ENCODE measurements around the gene ITIH1. TPM values are rescaled to one million over a fixed set of nuclear protein-coding genes. Genes with fewer than 3 reads are reported as not detected.
"Not testable (repeated sequence)": the region's sequence is repeated elsewhere in the genome, so short reads cannot be mapped to it uniquely, and the experiment has no call there.

ITIH1 gene, protein sequence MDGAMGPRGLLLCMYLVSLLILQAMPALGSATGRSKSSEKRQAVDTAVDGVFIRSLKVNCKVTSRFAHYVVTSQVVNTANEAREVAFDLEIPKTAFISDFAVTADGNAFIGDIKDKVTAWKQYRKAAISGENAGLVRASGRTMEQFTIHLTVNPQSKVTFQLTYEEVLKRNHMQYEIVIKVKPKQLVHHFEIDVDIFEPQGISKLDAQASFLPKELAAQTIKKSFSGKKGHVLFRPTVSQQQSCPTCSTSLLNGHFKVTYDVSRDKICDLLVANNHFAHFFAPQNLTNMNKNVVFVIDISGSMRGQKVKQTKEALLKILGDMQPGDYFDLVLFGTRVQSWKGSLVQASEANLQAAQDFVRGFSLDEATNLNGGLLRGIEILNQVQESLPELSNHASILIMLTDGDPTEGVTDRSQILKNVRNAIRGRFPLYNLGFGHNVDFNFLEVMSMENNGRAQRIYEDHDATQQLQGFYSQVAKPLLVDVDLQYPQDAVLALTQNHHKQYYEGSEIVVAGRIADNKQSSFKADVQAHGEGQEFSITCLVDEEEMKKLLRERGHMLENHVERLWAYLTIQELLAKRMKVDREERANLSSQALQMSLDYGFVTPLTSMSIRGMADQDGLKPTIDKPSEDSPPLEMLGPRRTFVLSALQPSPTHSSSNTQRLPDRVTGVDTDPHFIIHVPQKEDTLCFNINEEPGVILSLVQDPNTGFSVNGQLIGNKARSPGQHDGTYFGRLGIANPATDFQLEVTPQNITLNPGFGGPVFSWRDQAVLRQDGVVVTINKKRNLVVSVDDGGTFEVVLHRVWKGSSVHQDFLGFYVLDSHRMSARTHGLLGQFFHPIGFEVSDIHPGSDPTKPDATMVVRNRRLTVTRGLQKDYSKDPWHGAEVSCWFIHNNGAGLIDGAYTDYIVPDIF
- polyA plus RNA-seq (2011; rRNA removed) (not detected in 2 replicates), polyA minus RNA-seq (2011; rRNA and poly(A)+ RNA removed) (not detected in 2 replicates)

DNA sequence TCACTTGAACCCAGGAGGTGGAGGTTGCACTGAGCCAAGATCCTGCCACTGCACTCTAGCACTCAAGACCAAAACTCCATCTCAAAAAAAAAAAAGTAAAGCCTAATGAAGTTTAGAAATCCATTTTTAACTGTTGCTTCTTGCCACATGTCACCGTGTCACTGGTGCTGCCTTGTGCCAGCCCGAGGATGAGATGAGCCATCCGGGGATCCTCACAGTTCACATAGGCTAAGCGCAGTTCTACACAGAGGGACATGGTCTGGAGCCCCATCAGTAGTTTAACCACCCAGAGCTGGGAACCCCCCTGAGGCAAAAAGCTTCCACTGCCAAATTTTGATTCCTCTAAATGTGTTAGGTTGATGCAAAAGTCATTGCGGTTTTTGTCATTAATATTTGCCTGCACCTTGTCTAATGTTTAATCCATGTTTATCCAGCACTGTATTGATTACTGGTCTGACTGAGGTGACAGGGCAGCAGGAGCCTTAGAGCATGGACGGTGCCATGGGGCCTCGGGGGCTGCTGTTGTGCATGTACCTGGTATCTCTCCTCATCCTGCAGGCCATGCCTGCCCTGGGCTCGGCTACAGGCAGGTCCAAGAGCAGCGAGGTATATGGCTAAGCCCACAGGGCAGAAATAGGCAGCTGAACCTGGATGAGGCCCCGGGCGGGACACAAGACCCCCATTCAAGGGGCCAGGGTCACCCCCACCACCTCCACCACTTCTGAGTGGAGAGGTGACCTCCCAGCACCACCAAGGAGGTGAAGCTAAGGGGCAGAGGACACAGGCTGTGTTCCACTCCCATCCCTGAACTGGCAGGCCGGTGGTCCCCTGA, at the start of gene ITIH1:
TSS of gene ITIH1 (plus strand) at position 473 of the 832 bp plus-strand sequence. CDS start at position 490, 17 bp downstream.
- POLR2A ChIA-PET, result no interaction called here
- H3K4me3 ChIP-seq (ENCODE audit: low read depth, low read length), result no peak within 1 kb of the TSS

DNA sequence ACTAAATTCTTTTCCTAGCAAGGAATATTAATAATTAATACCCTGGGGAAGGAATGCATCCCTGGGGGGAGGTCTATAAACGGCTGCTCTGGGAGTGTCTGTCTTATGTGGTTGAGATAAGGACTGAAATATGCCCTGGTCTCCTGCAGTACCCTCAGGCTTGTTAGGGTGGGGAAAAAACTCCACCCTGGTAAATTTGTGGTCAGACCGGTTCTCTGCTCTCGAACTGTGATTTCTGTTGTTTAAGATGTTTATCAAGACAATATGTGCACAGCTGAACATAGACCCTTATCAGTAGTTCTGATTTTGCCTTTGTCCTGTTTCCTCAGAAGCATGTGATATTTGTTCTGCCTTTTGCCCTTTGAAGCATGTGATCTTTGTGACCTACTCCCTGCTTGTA, 48.6 kb upstream of the ITIH1 start:
- H3K27me3 ChIP-seq (ENCODE audit: control insufficient read depth, insufficient read depth, low read length); H3K27ac ChIP-seq (ENCODE audit: low read depth, low read length); H3K4me3 ChIP-seq (ENCODE audit: low read depth, low read length); CTCF ChIA-PET; POLR2A ChIA-PET; DNase-seq (ENCODE audit: low read depth, low spot score): not testable (repeated sequence)
- H3K9me3 ChIP-seq (ENCODE audit: control insufficient read depth, insufficient read depth, low read length), result peaks cover 11% of the 10 kb centered on the region

More for the DNA sequence above, at the start of gene ITIH1:
- H3K27ac ChIP-seq (ENCODE audit: low read depth, low read length), result no peak within 1 kb of the TSS
- H3K27me3 ChIP-seq (ENCODE audit: control insufficient read depth, insufficient read depth, low read length), result peaks cover 27% of the 10 kb centered on the region
- H3K9me3 ChIP-seq (ENCODE audit: control insufficient read depth, insufficient read depth, low read length), result no peaks in the 10 kb centered on the region
- DNase-seq (ENCODE audit: low read depth, low spot score), result no peak
- TF ChIP-seq, protein P1, sequence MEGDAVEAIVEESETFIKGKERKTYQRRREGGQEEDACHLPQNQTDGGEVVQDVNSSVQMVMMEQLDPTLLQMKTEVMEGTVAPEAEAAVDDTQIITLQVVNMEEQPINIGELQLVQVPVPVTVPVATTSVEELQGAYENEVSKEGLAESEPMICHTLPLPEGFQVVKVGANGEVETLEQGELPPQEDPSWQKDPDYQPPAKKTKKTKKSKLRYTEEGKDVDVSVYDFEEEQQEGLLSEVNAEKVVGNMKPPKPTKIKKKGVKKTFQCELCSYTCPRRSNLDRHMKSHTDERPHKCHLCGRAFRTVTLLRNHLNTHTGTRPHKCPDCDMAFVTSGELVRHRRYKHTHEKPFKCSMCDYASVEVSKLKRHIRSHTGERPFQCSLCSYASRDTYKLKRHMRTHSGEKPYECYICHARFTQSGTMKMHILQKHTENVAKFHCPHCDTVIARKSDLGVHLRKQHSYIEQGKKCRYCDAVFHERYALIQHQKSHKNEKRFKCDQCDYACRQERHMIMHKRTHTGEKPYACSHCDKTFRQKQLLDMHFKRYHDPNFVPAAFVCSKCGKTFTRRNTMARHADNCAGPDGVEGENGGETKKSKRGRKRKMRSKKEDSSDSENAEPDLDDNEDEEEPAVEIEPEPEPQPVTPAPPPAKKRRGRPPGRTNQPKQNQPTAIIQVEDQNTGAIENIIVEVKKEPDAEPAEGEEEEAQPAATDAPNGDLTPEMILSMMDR (IDR thresholded peaks at IDR 0.05; ENCODE audit: low read depth, low read length), result no peak
- CTCF ChIA-PET, result no interaction called here

DNA sequence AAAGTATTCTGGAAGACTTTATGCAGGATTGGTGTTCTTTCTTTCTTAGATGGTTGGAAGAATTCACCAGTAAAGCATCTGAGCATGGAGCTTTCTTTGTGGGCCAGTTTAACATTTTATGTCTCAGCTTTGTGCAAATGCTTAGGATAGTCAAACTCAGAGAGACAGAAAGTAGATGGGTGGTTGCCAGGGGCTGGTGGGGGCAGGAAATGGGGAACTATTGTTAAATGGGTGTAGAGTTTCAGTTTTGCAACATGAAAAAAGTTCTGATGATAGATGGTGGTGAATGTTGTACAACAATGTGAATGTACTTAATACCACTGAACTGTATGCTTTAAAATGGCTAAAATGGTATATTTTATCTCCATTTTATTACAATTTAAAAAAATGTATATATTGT, 46.7 kb upstream of the ITIH1 start:
- TF ChIP-seq, protein P1 (IDR thresholded peaks at IDR 0.05; ENCODE audit: low read depth, low read length), result no peak
- H3K27ac ChIP-seq (ENCODE audit: low read depth, low read length), result no peak overlapping the region
- no peak for DNase-seq (ENCODE audit: low read depth, low spot score)
- no peaks in the 10 kb centered on the region for H3K27me3 ChIP-seq (ENCODE audit: control insufficient read depth, insufficient read depth, low read length)
- H3K4me3 ChIP-seq (ENCODE audit: low read depth, low read length), result no peak overlapping the region
- ChIA-PET POLR2A (no interaction called here), CTCF (no interaction called here)
- H3K9me3 ChIP-seq (ENCODE audit: control insufficient read depth, insufficient read depth, low read length), result peaks cover 14% of the 10 kb centered on the region

DNA sequence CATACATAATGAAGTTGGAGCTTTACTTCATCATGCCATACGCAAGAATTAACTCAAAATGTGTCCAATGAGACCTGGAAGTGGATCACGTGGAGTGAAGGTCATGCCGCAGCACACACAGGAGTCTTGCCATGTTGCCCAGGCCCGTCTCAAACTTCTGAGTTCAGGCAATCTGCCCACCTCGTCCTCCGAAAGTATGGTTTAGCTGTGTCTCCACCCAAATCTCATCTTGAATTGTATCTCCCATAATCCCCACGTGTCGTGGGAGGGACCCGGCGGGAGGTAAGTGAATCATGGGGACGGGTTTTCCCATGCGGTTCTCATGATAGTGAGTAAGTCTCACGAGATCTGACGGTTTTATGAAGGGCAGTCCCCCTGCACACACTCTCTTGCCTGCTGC, 45.8 kb upstream of the ITIH1 start:
- peaks cover 14% of the 10 kb centered on the region for H3K9me3 ChIP-seq (ENCODE audit: control insufficient read depth, insufficient read depth, low read length)
- no peaks in the 10 kb centered on the region for H3K27me3 ChIP-seq (ENCODE audit: control insufficient read depth, insufficient read depth, low read length)
- DNase-seq (ENCODE audit: low read depth, low spot score), result no peak
- TF ChIP-seq, protein P1 (IDR thresholded peaks at IDR 0.05; ENCODE audit: low read depth, low read length), result no peak
- H3K4me3 ChIP-seq (ENCODE audit: low read depth, low read length), result no peak overlapping the region
- CTCF ChIA-PET, result no interaction called here
- no peak overlapping the region for H3K27ac ChIP-seq (ENCODE audit: low read depth, low read length)
- POLR2A ChIA-PET, result no interaction called here

DNA sequence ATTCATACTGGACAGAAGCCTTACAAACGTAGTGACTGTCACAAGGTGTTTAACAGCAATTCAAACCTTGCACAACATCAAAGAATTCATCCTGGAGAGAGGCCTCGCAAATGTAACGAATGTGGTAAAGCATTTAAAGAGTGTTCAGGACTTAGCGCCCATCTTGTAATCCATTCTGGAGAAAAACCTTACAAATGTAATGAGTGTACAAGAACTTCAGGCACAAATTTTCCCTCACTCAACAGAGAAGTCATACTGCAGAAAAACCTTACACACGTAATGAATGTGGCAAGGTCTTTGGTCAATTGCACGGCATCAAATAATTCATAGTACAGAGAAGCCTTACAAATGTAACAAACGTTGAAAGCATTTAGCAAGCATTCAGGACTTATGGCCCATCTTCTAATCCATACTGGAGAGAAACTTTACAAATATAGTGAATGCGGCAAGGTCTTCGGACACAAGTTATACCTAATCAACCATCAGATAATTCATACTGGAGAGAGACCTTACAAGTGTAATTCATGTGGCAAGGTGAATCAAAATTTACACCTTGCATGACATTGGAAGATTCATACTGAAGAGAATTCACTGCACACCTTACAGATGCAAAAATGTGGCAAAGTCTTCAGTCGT, 44.0 kb upstream of the ITIH1 start:
- DNase-seq (ENCODE audit: low read depth, low spot score), result no peak
- ChIA-PET POLR2A (no interaction called here), CTCF (no interaction called here)

More for the DNA sequence above, 44.0 kb upstream of the ITIH1 start:
- Histone ChIP-seq H3K4me3 (ENCODE audit: low read depth, low read length) (no peak overlapping the region), H3K27ac (ENCODE audit: low read depth, low read length) (no peak overlapping the region), H3K27me3 (ENCODE audit: control insufficient read depth, insufficient read depth, low read length) (no peaks in the 10 kb centered on the region), H3K9me3 (ENCODE audit: control insufficient read depth, insufficient read depth, low read length) (peaks cover 14% of the 10 kb centered on the region)
- TF ChIP-seq, protein P1 (IDR thresholded peaks at IDR 0.05; ENCODE audit: low read depth, low read length), result no peak
